GM23338 (cell line): ENCODE measurements around the gene REEP1. TPM values are rescaled to one million over a fixed set of nuclear protein-coding genes. Genes with fewer than 3 reads are reported as not detected.

Source experiments
- ATAC-seq: fragments of 200-7000 bp; cut with Tn5 transposase; 3 replicates; pipeline ENCODE4 v1.9.1; 2020
- DNase-seq: peaks from one replicate; pipeline ENCODE4 v3.0.0-alpha.2; 2015; ENCODE audit warnings: low spot score
- H2AFZ ChIP-seq: fragments of 200-600 bp; sonication (generic); 2 replicates; pipeline ENCODE4 v1.8.0; 2016; ENCODE audit warnings: antibody characterized with exemption, mild to moderate bottlenecking, moderate library complexity
- H3F3A ChIP-seq: fragments of 200-600 bp; sonication (generic); replicated peaks from 2 replicates; pipeline ENCODE4 v1.8.0; 2017; ENCODE audit warnings: antibody characterized with exemption, mixed run types, low read depth
- H3K27ac ChIP-seq: fragments of 200-600 bp; sonication (generic); 2 replicates; pipeline ENCODE4 v1.6.1; 2016; ENCODE audit warnings: low read depth
- H3K27me3 ChIP-seq: fragments of 200-600 bp; sonication (generic); 2 replicates; pipeline ENCODE4 v1.8.0; 2016; ENCODE audit warnings: mild to moderate bottlenecking, mixed run types, moderate library complexity; ENCODE audit not compliant: insufficient read depth
- H3K36me3 ChIP-seq: fragments of 200-600 bp; sonication (generic); 2 replicates; pipeline ENCODE4 v1.8.0; 2016; ENCODE audit warnings: mild to moderate bottlenecking; ENCODE audit not compliant: insufficient read depth
- H3K4me1 ChIP-seq: fragments of 200-600 bp; sonication (generic); 2 replicates; pipeline ENCODE4 v1.8.0; 2016; ENCODE audit warnings: mild to moderate bottlenecking, moderate library complexity; ENCODE audit not compliant: insufficient read depth
- H3K4me2 ChIP-seq: fragments of 200-600 bp; sonication (generic); 2 replicates; pipeline ENCODE4 v1.7.1; 2017; ENCODE audit warnings: mixed run types
- H3K4me3 ChIP-seq: fragments of 200-600 bp; sonication (generic); 2 replicates; pipeline ENCODE4 v1.6.1; 2016; ENCODE audit warnings: mixed run types
- H3K79me2 ChIP-seq: fragments of 200-600 bp; sonication (generic); replicated peaks from 2 replicates; pipeline ENCODE4 v1.8.0; 2017; ENCODE audit warnings: mild to moderate bottlenecking; ENCODE audit not compliant: insufficient read depth
- H3K9me2 ChIP-seq: fragments of 200-600 bp; sonication (generic); 2 replicates; pipeline ENCODE4 v1.8.0; 2017; ENCODE audit not compliant: insufficient read depth
- H4K20me1 ChIP-seq: fragments of 200-600 bp; sonication (generic); replicated peaks from 2 replicates; pipeline ENCODE4 v1.8.0; 2017; ENCODE audit warnings: mild to moderate bottlenecking; ENCODE audit not compliant: insufficient read depth
- H3K27ac Mint-ChIP-seq: 2 replicates; pipeline ENCODE4 v1.8.0; 2020; ENCODE audit warnings: inconsistent platforms, mild to moderate bottlenecking, moderate library complexity, mixed read lengths
- H3K27me3 Mint-ChIP-seq: 3 replicates; pipeline ENCODE4 v1.8.0; 2022; ENCODE audit warnings: low read depth, mild to moderate bottlenecking, moderate library complexity, mixed read lengths, inconsistent platforms; ENCODE audit not compliant: insufficient read depth, poor library complexity
- H3K36me3 Mint-ChIP-seq: 3 replicates; pipeline ENCODE4 v1.8.0; 2021; ENCODE audit warnings: low read depth, mild to moderate bottlenecking, inconsistent platforms, moderate library complexity, mixed read lengths
- H3K4me1 Mint-ChIP-seq: 3 replicates; pipeline ENCODE4 v1.8.0; 2020; ENCODE audit warnings: mild to moderate bottlenecking, inconsistent platforms, mixed read lengths
- H3K4me3 Mint-ChIP-seq: 3 replicates; pipeline ENCODE4 v1.8.0; 2021; ENCODE audit warnings: moderate library complexity, mild to moderate bottlenecking, inconsistent platforms, mixed read lengths
- H3K9me3 Mint-ChIP-seq: 3 replicates; pipeline ENCODE4 v1.8.0; 2020; ENCODE audit warnings: moderate library complexity, mild to moderate bottlenecking, inconsistent platforms, mixed read lengths
- CREB1 ChIP-seq: fragments of 250-450 bp; sonication (Bioruptor Pico); IDR thresholded peaks from 2 replicates; pipeline ENCODE4 v1.5.0; 2020; ENCODE audit warnings: low read depth, mild to moderate bottlenecking, moderate library complexity
- EZH2 ChIP-seq: fragments of 200-600 bp; sonication (generic); IDR thresholded peaks from one replicate; pipeline ENCODE4 v1.8.0; 2017; ENCODE audit warnings: antibody characterized with exemption, mild to moderate bottlenecking, low read depth; ENCODE audit not compliant: unreplicated experiment
- JUNB ChIP-seq: IDR thresholded peaks from one replicate; pipeline ENCODE4 v1.6.1; 2016; ENCODE audit warnings: antibody characterized with exemption; ENCODE audit not compliant: unreplicated experiment
- NANOG ChIP-seq: IDR thresholded peaks from 2 replicates; pipeline ENCODE4 v1.6.1; 2016; ENCODE audit warnings: antibody characterized with exemption, borderline replicate concordance
- POLR2AphosphoS5 ChIP-seq: IDR thresholded peaks from 2 replicates; pipeline ENCODE4 v1.6.1; 2016; ENCODE audit warnings: antibody characterized with exemption, low read depth
- STAT1 ChIP-seq: IDR thresholded peaks from one replicate; pipeline ENCODE4 v1.6.1; 2016; ENCODE audit warnings: antibody characterized with exemption; ENCODE audit not compliant: unreplicated experiment
- ZNF114 ChIP-seq: fragments of 250-450 bp; sonication (Bioruptor Pico); IDR thresholded peaks from 2 replicates; pipeline ENCODE4 v1.5.0; 2020; ENCODE audit warnings: mild to moderate bottlenecking, moderate library complexity
- polyA plus RNA-seq: library from polyadenylated mRNA; unstranded; fragments of >200 nt; fragmentation: Nextera tagmentation; extraction: Ambion mirVana; gene quantifications from 2 replicates; pipeline ENCODE4 v1.2.1, GENCODE V29; 2016
- total RNA-seq: library from RNA; depleted of rRNA; stranded (reverse); fragments of >200 nt; shearing (Covaris generic); gene quantifications from 2 replicates; pipeline ENCODE4 v1.2.3, GENCODE V29; 2014
- TF ChIP-seq, protein P1 (sequence below), 2 experiments: fragments of 200-600 bp in 1 of 2; sonication (generic) in 1 of 2; conservative IDR thresholded peaks; 2 replicates each; pipeline versions ENCODE4 v1.5.1 to v1.6.1; 2016 to 2017; ENCODE audit warnings: antibody characterized with exemption in 2 of 2, low read depth in 2 of 2, mild to moderate bottlenecking in 2 of 2, moderate library complexity in 1 of 2
- TF ChIP-seq, protein P2 (sequence below): IDR thresholded peaks from one replicate; pipeline ENCODE4 v1.6.1; 2018; ENCODE audit warnings: antibody characterized with exemption; ENCODE audit not compliant: unreplicated experiment
- TF ChIP-seq, protein P3 (sequence below): IDR thresholded peaks from 2 replicates; pipeline ENCODE4 v1.6.1; 2016; ENCODE audit warnings: antibody characterized with exemption
- TF ChIP-seq, protein P4 (sequence below): fragments of 250-450 bp; sonication (Bioruptor Pico); IDR thresholded peaks from 2 replicates; pipeline ENCODE4 v1.5.0; 2020; ENCODE audit warnings: mild to moderate bottlenecking, moderate library complexity

Gene REEP1
- total and polyA plus RNA-seq, 2 experiments from 2014 or later: 1.6 to 1.8 TPM

DNA sequence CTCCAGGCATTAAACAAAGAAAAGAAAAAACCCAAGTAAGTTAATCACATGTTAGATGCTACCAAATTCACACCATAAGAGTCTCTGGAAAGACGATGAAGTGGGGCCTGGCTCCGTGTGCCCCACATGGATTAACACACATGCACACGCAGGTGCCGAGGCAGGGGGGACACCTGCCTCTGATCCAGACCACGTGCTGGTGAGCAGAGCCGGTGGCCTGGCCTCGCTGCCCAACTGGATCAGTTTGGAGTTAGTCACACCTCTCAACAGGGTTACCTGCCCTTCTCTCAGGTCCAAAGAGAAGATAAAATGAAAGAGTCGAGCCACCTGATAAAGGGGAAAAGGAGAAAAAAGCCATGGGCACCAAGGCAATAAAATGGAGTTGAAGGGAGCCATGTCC, 97.7 kb downstream of the REEP1 start:
- Histone ChIP-seq H3K79me2 (no peaks in the 10 kb centered on the region), H3K27me3 (no peaks in the 10 kb centered on the region), H3K4me2 (no peak overlapping the region), H3K36me3 (no peaks in the 10 kb centered on the region), H3K27ac (no peak overlapping the region), H3K9me2 (no peaks in the 10 kb centered on the region), H3K4me1 (no peaks in the 10 kb centered on the region), H3F3A (no peaks in the 10 kb centered on the region), H4K20me1 (no peaks in the 10 kb centered on the region), H3K4me3 (no peak overlapping the region), H2AFZ (no peak overlapping the region)
- ATAC-seq (no peak), DNase-seq (no peak)
- no peak overlapping the region for H3K4me3 Mint-ChIP-seq
- H3K36me3 Mint-ChIP-seq: no peaks in the 10 kb centered on the region; the same call in 2 of the 3 replicates
- H3K4me1 Mint-ChIP-seq: peaks cover 10% of the 10 kb centered on the region; the same call in 2 of the 3 replicates
- H3K27me3 Mint-ChIP-seq: peaks cover 8% of the 10 kb centered on the region
- peaks cover 4% of the 10 kb centered on the region; the same call in 2 of the 3 replicates for H3K9me3 Mint-ChIP-seq
- no peak for TF ChIP-seq CREB1 (CRISPR knock-in tag)
- TF ChIP-seq, protein P1, sequence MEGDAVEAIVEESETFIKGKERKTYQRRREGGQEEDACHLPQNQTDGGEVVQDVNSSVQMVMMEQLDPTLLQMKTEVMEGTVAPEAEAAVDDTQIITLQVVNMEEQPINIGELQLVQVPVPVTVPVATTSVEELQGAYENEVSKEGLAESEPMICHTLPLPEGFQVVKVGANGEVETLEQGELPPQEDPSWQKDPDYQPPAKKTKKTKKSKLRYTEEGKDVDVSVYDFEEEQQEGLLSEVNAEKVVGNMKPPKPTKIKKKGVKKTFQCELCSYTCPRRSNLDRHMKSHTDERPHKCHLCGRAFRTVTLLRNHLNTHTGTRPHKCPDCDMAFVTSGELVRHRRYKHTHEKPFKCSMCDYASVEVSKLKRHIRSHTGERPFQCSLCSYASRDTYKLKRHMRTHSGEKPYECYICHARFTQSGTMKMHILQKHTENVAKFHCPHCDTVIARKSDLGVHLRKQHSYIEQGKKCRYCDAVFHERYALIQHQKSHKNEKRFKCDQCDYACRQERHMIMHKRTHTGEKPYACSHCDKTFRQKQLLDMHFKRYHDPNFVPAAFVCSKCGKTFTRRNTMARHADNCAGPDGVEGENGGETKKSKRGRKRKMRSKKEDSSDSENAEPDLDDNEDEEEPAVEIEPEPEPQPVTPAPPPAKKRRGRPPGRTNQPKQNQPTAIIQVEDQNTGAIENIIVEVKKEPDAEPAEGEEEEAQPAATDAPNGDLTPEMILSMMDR (conservative IDR thresholded peaks at IDR 0.05; ENCODE audit: low read depth in 2 of 2): no peak
- no peak for TF ChIP-seq POLR2AphosphoS5
- TF ChIP-seq JUNB: no peak
- TF ChIP-seq, protein P2, sequence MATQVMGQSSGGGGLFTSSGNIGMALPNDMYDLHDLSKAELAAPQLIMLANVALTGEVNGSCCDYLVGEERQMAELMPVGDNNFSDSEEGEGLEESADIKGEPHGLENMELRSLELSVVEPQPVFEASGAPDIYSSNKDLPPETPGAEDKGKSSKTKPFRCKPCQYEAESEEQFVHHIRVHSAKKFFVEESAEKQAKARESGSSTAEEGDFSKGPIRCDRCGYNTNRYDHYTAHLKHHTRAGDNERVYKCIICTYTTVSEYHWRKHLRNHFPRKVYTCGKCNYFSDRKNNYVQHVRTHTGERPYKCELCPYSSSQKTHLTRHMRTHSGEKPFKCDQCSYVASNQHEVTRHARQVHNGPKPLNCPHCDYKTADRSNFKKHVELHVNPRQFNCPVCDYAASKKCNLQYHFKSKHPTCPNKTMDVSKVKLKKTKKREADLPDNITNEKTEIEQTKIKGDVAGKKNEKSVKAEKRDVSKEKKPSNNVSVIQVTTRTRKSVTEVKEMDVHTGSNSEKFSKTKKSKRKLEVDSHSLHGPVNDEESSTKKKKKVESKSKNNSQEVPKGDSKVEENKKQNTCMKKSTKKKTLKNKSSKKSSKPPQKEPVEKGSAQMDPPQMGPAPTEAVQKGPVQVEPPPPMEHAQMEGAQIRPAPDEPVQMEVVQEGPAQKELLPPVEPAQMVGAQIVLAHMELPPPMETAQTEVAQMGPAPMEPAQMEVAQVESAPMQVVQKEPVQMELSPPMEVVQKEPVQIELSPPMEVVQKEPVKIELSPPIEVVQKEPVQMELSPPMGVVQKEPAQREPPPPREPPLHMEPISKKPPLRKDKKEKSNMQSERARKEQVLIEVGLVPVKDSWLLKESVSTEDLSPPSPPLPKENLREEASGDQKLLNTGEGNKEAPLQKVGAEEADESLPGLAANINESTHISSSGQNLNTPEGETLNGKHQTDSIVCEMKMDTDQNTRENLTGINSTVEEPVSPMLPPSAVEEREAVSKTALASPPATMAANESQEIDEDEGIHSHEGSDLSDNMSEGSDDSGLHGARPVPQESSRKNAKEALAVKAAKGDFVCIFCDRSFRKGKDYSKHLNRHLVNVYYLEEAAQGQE: no peak
- TF ChIP-seq STAT1: no peak
- TF ChIP-seq ZNF114: no peak
- TF ChIP-seq, protein P3, sequence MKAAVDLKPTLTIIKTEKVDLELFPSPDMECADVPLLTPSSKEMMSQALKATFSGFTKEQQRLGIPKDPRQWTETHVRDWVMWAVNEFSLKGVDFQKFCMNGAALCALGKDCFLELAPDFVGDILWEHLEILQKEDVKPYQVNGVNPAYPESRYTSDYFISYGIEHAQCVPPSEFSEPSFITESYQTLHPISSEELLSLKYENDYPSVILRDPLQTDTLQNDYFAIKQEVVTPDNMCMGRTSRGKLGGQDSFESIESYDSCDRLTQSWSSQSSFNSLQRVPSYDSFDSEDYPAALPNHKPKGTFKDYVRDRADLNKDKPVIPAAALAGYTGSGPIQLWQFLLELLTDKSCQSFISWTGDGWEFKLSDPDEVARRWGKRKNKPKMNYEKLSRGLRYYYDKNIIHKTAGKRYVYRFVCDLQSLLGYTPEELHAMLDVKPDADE: no peak
- no peak for TF ChIP-seq NANOG
- TF ChIP-seq, protein P4, sequence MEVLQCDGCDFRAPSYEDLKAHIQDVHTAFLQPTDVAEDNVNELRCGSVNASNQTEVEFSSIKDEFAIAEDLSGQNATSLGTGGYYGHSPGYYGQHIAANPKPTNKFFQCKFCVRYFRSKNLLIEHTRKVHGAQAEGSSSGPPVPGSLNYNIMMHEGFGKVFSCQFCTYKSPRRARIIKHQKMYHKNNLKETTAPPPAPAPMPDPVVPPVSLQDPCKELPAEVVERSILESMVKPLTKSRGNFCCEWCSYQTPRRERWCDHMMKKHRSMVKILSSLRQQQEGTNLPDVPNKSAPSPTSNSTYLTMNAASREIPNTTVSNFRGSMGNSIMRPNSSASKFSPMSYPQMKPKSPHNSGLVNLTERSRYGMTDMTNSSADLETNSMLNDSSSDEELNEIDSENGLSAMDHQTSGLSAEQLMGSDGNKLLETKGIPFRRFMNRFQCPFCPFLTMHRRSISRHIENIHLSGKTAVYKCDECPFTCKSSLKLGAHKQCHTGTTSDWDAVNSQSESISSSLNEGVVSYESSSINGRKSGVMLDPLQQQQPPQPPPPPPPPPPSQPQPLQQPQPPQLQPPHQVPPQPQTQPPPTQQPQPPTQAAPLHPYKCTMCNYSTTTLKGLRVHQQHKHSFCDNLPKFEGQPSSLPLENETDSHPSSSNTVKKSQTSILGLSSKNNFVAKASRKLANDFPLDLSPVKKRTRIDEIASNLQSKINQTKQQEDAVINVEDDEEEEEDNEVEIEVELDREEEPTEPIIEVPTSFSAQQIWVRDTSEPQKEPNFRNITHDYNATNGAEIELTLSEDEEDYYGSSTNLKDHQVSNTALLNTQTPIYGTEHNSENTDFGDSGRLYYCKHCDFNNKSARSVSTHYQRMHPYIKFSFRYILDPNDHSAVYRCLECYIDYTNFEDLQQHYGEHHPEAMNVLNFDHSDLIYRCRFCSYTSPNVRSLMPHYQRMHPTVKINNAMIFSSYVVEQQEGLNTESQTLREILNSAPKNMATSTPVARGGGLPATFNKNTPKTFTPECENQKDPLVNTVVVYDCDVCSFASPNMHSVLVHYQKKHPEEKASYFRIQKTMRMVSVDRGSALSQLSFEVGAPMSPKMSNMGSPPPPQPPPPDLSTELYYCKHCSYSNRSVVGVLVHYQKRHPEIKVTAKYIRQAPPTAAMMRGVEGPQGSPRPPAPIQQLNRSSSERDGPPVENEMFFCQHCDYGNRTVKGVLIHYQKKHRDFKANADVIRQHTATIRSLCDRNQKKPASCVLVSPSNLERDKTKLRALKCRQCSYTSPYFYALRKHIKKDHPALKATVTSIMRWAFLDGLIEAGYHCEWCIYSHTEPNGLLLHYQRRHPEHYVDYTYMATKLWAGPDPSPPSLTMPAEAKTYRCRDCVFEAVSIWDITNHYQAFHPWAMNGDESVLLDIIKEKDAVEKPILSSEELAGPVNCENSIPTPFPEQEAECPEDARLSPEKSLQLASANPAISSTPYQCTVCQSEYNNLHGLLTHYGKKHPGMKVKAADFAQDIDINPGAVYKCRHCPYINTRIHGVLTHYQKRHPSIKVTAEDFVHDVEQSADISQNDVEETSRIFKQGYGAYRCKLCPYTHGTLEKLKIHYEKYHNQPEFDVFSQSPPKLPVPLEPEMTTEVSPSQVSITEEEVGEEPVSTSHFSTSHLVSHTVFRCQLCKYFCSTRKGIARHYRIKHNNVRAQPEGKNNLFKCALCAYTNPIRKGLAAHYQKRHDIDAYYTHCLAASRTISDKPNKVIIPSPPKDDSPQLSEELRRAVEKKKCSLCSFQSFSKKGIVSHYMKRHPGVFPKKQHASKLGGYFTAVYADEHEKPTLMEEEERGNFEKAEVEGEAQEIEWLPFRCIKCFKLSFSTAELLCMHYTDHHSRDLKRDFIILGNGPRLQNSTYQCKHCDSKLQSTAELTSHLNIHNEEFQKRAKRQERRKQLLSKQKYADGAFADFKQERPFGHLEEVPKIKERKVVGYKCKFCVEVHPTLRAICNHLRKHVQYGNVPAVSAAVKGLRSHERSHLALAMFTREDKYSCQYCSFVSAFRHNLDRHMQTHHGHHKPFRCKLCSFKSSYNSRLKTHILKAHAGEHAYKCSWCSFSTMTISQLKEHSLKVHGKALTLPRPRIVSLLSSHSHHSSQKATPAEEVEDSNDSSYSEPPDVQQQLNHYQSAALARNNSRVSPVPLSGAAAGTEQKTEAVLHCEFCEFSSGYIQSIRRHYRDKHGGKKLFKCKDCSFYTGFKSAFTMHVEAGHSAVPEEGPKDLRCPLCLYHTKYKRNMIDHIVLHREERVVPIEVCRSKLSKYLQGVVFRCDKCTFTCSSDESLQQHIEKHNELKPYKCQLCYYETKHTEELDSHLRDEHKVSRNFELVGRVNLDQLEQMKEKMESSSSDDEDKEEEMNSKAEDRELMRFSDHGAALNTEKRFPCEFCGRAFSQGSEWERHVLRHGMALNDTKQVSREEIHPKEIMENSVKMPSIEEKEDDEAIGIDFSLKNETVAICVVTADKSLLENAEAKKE (CRISPR knock-in tag): no peak
- TF ChIP-seq EZH2: no peak
- H3K27ac Mint-ChIP-seq: no peak overlapping the region
